WI38 (cell line): ENCODE results near the gene JAGN1.

Source experiments
- H3K4me3 ChIP-seq: 2 replicates; pipeline ENCODE4 v1.5.1; 2011; ENCODE audit warnings: low read depth, mild to moderate bottlenecking, control low read depth, low read length
- CTCF ChIP-seq: IDR thresholded peaks from 2 replicates; pipeline ENCODE4 v1.5.1; 2012; ENCODE audit warnings: low read depth, mild to moderate bottlenecking, control low read depth, low read length

The JAGN1 gene

GRCh38 chr3:9903904-9904303 lies 13.5 kb downstream of the JAGN1 start:
- TF ChIP-seq CTCF = no peak
- H3K4me3 ChIP-seq = no peak overlapping the region

GRCh38 chr3:9906480-9906879 lies 16.1 kb downstream of the JAGN1 start:
- no peak overlapping the region for H3K4me3 ChIP-seq
- no peak for TF ChIP-seq CTCF

GRCh38 chr3:9908286-9908685 lies 17.9 kb downstream of the JAGN1 start:
- TF ChIP-seq CTCF = no peak
- H3K4me3 ChIP-seq = no peak overlapping the region

- H3K4me3 ChIP-seq = no peak overlapping the region
- no peak for TF ChIP-seq CTCF
These were observed 19.0 kb downstream of the JAGN1 start for GRCh38 chr3:9909221-9910013.

GRCh38 chr3:9911863-9912262 lies 21.5 kb downstream of the JAGN1 start:
- H3K4me3 ChIP-seq = no peak overlapping the region
- no peak for TF ChIP-seq CTCF

GRCh38 chr3:9912294-9912935 lies 22.0 kb downstream of the JAGN1 start:
- no peak overlapping the region for H3K4me3 ChIP-seq
- TF ChIP-seq CTCF = no peak

GRCh38 chr3:9913601-9914000 lies 23.2 kb downstream of the JAGN1 start:
- no peak for TF ChIP-seq CTCF
- H3K4me3 ChIP-seq = no peak overlapping the region
